HepG2 (cell line): Measurements from ENCODE around the gene DBNDD2. TPM values are rescaled to one million over a fixed set of nuclear protein-coding genes. Genes with fewer than 3 reads are reported as not detected.

Experiments used
- BCL6 ChIP-seq: IDR thresholded peaks from 2 replicates; pipeline ENCODE4 v1.6.1; 2016; ENCODE audit warnings: missing genetic modification reagents, missing compliant biosample characterization
- FOXA1 ChIP-seq, 2 experiments: fragments of 450-650 bp in 1 of 2; sonication (generic) in 1 of 2; formaldehyde crosslinking in 1 of 2; IDR thresholded peaks; 2 replicates each; pipeline versions ENCODE4 v1.4.0 to v1.6.1; 2016 to 2020; ENCODE audit warnings: missing genetic modification reagents in 1 of 2
- HDAC2 ChIP-seq: sonication (generic); formaldehyde crosslinking; IDR thresholded peaks from 2 replicates; pipeline ENCODE4 v1.4.0; 2020; ENCODE audit warnings: missing genetic modification reagents
- HOMEZ ChIP-seq: IDR thresholded peaks from 2 replicates; pipeline ENCODE4 v1.6.1; 2016; ENCODE audit warnings: low read depth
- KLF9 ChIP-seq: IDR thresholded peaks from 2 replicates; pipeline ENCODE4 v1.6.1; 2016; ENCODE audit warnings: low read depth
- PAXIP1 ChIP-seq: sonication (generic); formaldehyde crosslinking; conservative IDR thresholded peaks from 2 replicates; pipeline ENCODE4 v1.4.0; 2020; ENCODE audit warnings: mild to moderate bottlenecking, missing genetic modification reagents, moderate library complexity
- POGZ ChIP-seq: sonication (generic); formaldehyde crosslinking; IDR thresholded peaks from 2 replicates; pipeline ENCODE4 v1.4.0; 2020; ENCODE audit warnings: mild to moderate bottlenecking, missing genetic modification reagents
- RARA ChIP-seq: IDR thresholded peaks from 2 replicates; pipeline ENCODE4 v1.6.1; 2016; ENCODE audit warnings: missing genetic modification reagents, missing compliant biosample characterization
- THAP11 ChIP-seq: IDR thresholded peaks from 2 replicates; pipeline ENCODE4 v1.6.1; 2016; ENCODE audit warnings: missing biosample characterization, missing genetic modification reagents
- TP53 ChIP-seq: sonication (generic); formaldehyde crosslinking; conservative IDR thresholded peaks from 2 replicates; pipeline ENCODE4 v1.4.0; 2020; ENCODE audit warnings: missing genetic modification reagents
- ZBTB37 ChIP-seq: sonication (generic); formaldehyde crosslinking; IDR thresholded peaks from 2 replicates; pipeline ENCODE4 v1.4.0; 2020; ENCODE audit warnings: mild to moderate bottlenecking, missing genetic modification reagents
- ZBTB39 ChIP-seq: sonication (generic); formaldehyde crosslinking; IDR thresholded peaks from 2 replicates; pipeline ENCODE4 v1.5.0; 2020; ENCODE audit warnings: missing genetic modification reagents
- ZFP82 ChIP-seq: sonication (generic); formaldehyde crosslinking; IDR thresholded peaks from 2 replicates; pipeline ENCODE4 v1.5.1; 2020; ENCODE audit warnings: mild to moderate bottlenecking, missing genetic modification reagents, borderline replicate concordance
- ZNF446 ChIP-seq: sonication (generic); formaldehyde crosslinking; IDR thresholded peaks from 2 replicates; pipeline ENCODE4 v1.5.0; 2020; ENCODE audit warnings: mild to moderate bottlenecking, missing genetic modification reagents
- ZNF710 ChIP-seq: sonication (generic); formaldehyde crosslinking; IDR thresholded peaks from 2 replicates; pipeline ENCODE4 v1.5.0; 2020; ENCODE audit warnings: mild to moderate bottlenecking, missing genetic modification reagents, borderline replicate concordance
- ZNF792 ChIP-seq: IDR thresholded peaks from 2 replicates; pipeline ENCODE4 v1.6.1; 2016
- polyA plus RNA-seq, 8 experiments: library from polyadenylated mRNA; depleted of rRNA in 3 of 8; stranded (reverse) in 7 of 8; unstranded in 1 of 8; fragments of >200 nt; fragmentation: Illumina TruSeq in 4 of 8; extraction: Trizol in 4 of 8; gene quantifications; 2 replicates each; pipeline versions ENCODE4 v1.2.1 to v1.2.3, GENCODE V29; 2011 to 2016; ENCODE audit warnings: low read depth in 4 of 8, missing spikeins in 1 of 8, mixed read lengths in 1 of 8; ENCODE audit not compliant: insufficient read depth in 1 of 8
- total RNA-seq, 5 experiments: library from RNA; depleted of rRNA; stranded (reverse); fragments of >200 nt; fragmentation: Illumina TruSeq; extraction: Trizol; gene quantifications; 2 replicates each; pipeline ENCODE4 v1.2.3, GENCODE V29; 2016; ENCODE audit warnings: low read depth in 1 of 5

DBNDD2 gene
- total and polyA plus RNA-seq, 2 of the 13 experiments (the other 11 are each of a cell fraction or from before 2014, with no cell fraction given): 16.7 to 47.6 TPM

- 0 out of 2 replicates have a peak, but pooled peaks have one; percentile 16 for TF ChIP-seq ZNF446 (CRISPR knock-in tag)
- TF ChIP-seq FOXA1 (IDR thresholded peaks at IDR 0.05): no peak
- TF ChIP-seq FOXA1 (CRISPR knock-in tag; IDR thresholded peaks at IDR 0.05): 0 out of 2 replicates have a peak, but pooled peaks have one; percentile 38
- peak; percentile 81; the same call in 1 of the 2 replicates for TF ChIP-seq ZNF710
- TF ChIP-seq KLF9: no peak
- TF ChIP-seq ZNF792 (CRISPR knock-in tag): peak; percentile 31; the same call in 1 of the 2 replicates
- no peak for TF ChIP-seq ZFP82
- peak; percentile 68 for TF ChIP-seq HOMEZ (CRISPR knock-in tag)
- 0 out of 2 replicates have a peak, but pooled peaks have one; percentile 36 for TF ChIP-seq HDAC2
- no peak for TF ChIP-seq ZBTB37
- TF ChIP-seq BCL6 (CRISPR knock-in tag): peak; percentile 27; the same call in 1 of the 2 replicates
- TF ChIP-seq THAP11: peak; percentile 34; the same call in 1 of the 2 replicates
- peak; percentile 65 for TF ChIP-seq PAXIP1
- TF ChIP-seq RARA: peak; percentile 52; the same call in 1 of the 2 replicates
- TF ChIP-seq ZBTB39 (CRISPR knock-in tag): peak; percentile 9
- TF ChIP-seq TP53 (CRISPR knock-in tag): no peak
- no peak for TF ChIP-seq POGZ (CRISPR knock-in tag)
- TF ChIP-seq, all 625 proteins: peak for 49
Observed at GRCh38 chr20:45361793-45362192, 46.3 kb upstream of the DBNDD2 start (continued).
